Gastroesophageal sphincter (tissue), 4 donors: ENCODE data around the gene SERPINB12. TPM values are rescaled to one million over a fixed set of nuclear protein-coding genes. Genes with fewer than 3 reads are reported as not detected.

Experiments used
- ATAC-seq: fragments of 150-250 bp; one replicate; pipeline ENCODE4 v1.9.1; 2016; ENCODE audit warnings: mild to moderate bottlenecking, moderate library complexity
- H3K27ac ChIP-seq, 4 donors: fragments of 200-600 bp; sonication (generic) in 3 of 4; 1 replicate in 3 of 4; 2 replicates in 1 of 4; pipeline ENCODE4 v1.5.1; 2016 to 2019
- H3K27me3 ChIP-seq: fragments of 200-600 bp; sonication (generic); one replicate; pipeline ENCODE4 v1.5.1; 2019
- H3K36me3 ChIP-seq, 2 donors: fragments of 200-600 bp; sonication (generic); one replicate each; pipeline ENCODE4 v1.5.1; 2019; ENCODE audit warnings: control low read depth in 1 of 2
- H3K4me1 ChIP-seq, 3 donors: fragments of 200-600 bp; sonication (generic); 1 replicate in 2 of 3; 2 replicates in 1 of 3; pipeline ENCODE4 v1.5.1; 2016 to 2019; ENCODE audit warnings: control low read depth in 2 of 3
- H3K4me3 ChIP-seq, 2 donors: fragments of 200-600 bp; sonication (generic); one replicate each; pipeline ENCODE4 v1.5.1; 2019; ENCODE audit warnings: mild to moderate bottlenecking in 1 of 2, moderate library complexity in 1 of 2
- H3K9me3 ChIP-seq, 3 donors: fragments of 200-600 bp; sonication (generic); one replicate each; pipeline ENCODE4 v1.5.1; 2017 to 2019; ENCODE audit warnings: control low read depth in 2 of 3
- CTCF ChIP-seq, 4 experiments: fragments of 200-600 bp in 2 of 4; fragments of 450-650 bp in 2 of 4; sonication (generic) in 1 of 4; IDR thresholded peaks; one replicate each; pipeline ENCODE4 v1.5.1; 2017 to 2019; ENCODE audit warnings: antibody characterized with exemption in 4 of 4, mild to moderate bottlenecking in 2 of 4, moderate library complexity in 2 of 4
- EP300 ChIP-seq: sonication (generic); formaldehyde crosslinking; IDR thresholded peaks from one replicate; pipeline ENCODE4 v1.6.1; 2017; ENCODE audit warnings: antibody characterized with exemption, mild to moderate bottlenecking
- POLR2A ChIP-seq, 2 donors: fragments of 450-650 bp; IDR thresholded peaks; one replicate each; pipeline ENCODE4 v1.6.1; 2017; ENCODE audit warnings: antibody characterized with exemption in 2 of 2, mild to moderate bottlenecking in 2 of 2, moderate library complexity in 1 of 2
- POLR2AphosphoS5 ChIP-seq: sonication (generic); formaldehyde crosslinking; IDR thresholded peaks from one replicate; pipeline ENCODE4 v1.6.1; 2017; ENCODE audit warnings: antibody characterized with exemption
- WGBS, 2 donors: methylation state at CpG; one replicate each; pipeline ENCODE4 v1.1.5; 2018; ENCODE audit warnings: low coverage in 1 of 2; 5-methylcytosine and 5-hydroxymethylcytosine counted together
- total RNA-seq, 4 donors: library from RNA; depleted of rRNA; stranded (reverse); fragments of >200 nt; gene quantifications; one replicate each; pipeline ENCODE4 v1.1.0, GENCODE V29; 2016

Gene SERPINB12
- total RNA-seq, 4 donors from 2014 or later: not detected

DNA sequence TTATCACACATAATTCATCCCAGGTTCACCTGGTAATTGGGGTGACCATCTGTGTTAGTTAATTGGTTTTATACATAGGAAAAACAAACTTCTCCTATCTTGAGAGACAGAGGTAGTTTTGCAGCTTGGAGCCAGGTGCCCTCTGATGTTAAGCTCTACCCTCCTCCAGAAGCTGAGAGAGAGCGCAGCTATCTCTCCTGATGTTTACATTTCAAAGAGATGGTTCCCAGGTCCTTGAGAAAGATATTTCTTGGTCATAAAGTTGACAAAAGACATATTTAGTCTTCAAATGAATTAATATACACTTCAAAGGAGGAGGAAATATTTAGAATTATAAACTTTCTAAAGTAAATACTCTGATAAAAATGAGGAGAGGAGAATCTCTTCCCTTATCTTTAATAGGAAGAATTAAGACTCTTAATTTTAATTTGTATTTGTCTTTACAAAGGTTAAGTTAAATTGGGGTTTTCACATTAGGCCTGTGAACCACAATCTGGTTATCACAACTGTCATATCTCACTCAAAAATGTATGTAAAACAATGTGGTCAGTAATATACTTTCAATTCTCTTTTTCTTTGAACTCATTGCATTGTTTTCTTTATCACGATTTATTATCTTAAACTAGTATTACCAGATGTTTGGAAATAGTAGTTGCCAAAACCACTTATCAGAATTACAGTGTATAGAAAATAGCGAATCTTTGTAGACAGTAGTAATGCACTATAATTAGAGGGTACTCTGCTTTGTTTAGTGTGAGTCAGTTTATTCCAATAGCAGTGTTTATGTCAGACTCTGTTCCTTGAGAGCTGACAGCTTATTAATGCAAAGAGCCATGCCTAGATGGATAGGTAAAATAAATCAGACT lies 75.1 kb downstream of the SERPINB12 start:
- Histone ChIP-seq H3K4me1 (no peaks in the 10 kb centered on the region), H3K4me3 (no peak overlapping the region), H3K27ac (no peak overlapping the region), H3K27me3 (no peaks in the 10 kb centered on the region), H3K36me3 (no peaks in the 10 kb centered on the region), H3K9me3 (peaks cover 0 to 15% (median 0%) of the 10 kb centered on the region in 3 donors)
- WGBS, 2 donors: 0 to 9% methylated on average over 3 of the region's 3 CpGs
- TF ChIP-seq EP300: no peak
- no peak for TF ChIP-seq POLR2AphosphoS5
- no peak for TF ChIP-seq CTCF (IDR thresholded peaks at IDR 0.05)
- TF ChIP-seq POLR2A (IDR thresholded peaks at IDR 0.05): no peak
- no peak for ATAC-seq

DNA sequence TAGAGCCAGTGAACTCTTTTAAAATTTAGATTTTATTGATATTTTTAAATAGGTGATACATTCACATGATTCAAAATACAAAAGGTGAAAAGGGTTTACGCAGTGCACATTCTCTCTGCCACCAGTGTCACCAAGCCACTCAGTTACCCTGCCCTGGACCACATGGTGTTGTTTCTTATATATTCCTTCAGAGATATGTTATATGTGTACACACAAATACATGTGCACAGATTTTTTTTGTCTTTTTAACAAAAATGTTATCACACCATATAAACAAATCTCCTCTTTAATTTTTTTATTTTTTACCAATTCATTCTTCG lies 75.7 kb downstream of the SERPINB12 start:
- no peak overlapping the region for H3K4me3 ChIP-seq
- no peak for ATAC-seq
- TF ChIP-seq POLR2A (IDR thresholded peaks at IDR 0.05) (no peak), POLR2AphosphoS5 (no peak), CTCF (IDR thresholded peaks at IDR 0.05) (no peak), EP300 (no peak)
- no peaks in the 10 kb centered on the region for H3K4me1 ChIP-seq
- H3K27me3 ChIP-seq: no peaks in the 10 kb centered on the region
- no peak overlapping the region for H3K27ac ChIP-seq
- H3K9me3 ChIP-seq: peaks cover 0 to 15% (median 0%) of the 10 kb centered on the region in 3 donors
- no peaks in the 10 kb centered on the region for H3K36me3 ChIP-seq
- WGBS, 2 donors: 51 to 74% methylated on average over 2 of the region's 2 CpGs

Other genes starting within 250 kb of the SERPINB12 start
- 10 to 100 TPM; 31.2 to 41.7 (median 32.7) TPM for gene BCL2, start 222.6 kb upstream of the SERPINB12 start, total RNA-seq
- 10 to 100 TPM; 36.9 to 67.3 (median 51.2) TPM for gene KDSR, start 175.2 kb upstream of the SERPINB12 start, total RNA-seq
- 10 to 100 TPM; 32.3 to 48.0 (median 33.0) TPM for gene VPS4B, start 119.9 kb upstream of the SERPINB12 start, total RNA-seq
- gene SERPINB5, start 65.4 kb upstream of the SERPINB12 start, total RNA-seq: 10 to 100 TPM in 1 of 4 donors, 1 to 10 TPM in 1, under 1 TPM in 1, not detected in 1; 0.13 to 11.5 (median 1.1) TPM
- gene SERPINB13, start 45.0 kb downstream of the SERPINB12 start, total RNA-seq: 1 to 10 TPM in 2 of 4 donors, under 1 TPM in 2; 0.13 to 7.0 (median 0.97) TPM
- gene SERPINB4, start 101.9 kb downstream of the SERPINB12 start, total RNA-seq: 10 to 100 TPM in 1 of 4 donors, 1 to 10 TPM in 1, not detected in 2; 1.9 to 23.5 TPM
- 10 to 100 TPM in 1 of 4 donors, 1 to 10 TPM in 1, under 1 TPM in 2; 0.35 to 70.3 (median 2.1) TPM for gene SERPINB3, start 119.5 kb downstream of the SERPINB12 start, total RNA-seq
- gene SERPINB11, start 160.6 kb downstream of the SERPINB12 start, total RNA-seq: not detected
- gene SERPINB7, start 233.0 kb downstream of the SERPINB12 start, total RNA-seq: not detected